ENCODE measurements around the gene RAD51B.

DNA sequence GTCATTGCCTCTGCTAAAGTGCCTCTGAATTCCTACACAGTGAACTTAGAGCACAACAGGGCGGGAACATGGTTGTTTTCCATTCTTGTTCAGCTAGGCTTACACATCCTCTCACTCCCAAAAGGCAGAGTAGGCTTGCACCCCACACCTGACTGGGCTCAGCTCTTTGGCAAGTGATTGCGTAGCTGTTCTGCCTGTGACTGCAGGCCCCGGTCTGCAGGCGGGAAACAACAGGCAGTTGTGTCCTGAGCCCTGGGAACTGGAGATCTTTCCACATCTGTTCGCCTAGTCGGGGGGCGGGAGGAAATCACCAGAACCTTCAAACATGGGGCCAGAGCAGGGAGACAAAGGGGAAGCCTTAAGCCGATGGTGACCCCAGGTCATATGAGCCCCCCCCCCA, 698.6 kb downstream of the RAD51B start:
- TF ChIP-seq, protein P1, sequence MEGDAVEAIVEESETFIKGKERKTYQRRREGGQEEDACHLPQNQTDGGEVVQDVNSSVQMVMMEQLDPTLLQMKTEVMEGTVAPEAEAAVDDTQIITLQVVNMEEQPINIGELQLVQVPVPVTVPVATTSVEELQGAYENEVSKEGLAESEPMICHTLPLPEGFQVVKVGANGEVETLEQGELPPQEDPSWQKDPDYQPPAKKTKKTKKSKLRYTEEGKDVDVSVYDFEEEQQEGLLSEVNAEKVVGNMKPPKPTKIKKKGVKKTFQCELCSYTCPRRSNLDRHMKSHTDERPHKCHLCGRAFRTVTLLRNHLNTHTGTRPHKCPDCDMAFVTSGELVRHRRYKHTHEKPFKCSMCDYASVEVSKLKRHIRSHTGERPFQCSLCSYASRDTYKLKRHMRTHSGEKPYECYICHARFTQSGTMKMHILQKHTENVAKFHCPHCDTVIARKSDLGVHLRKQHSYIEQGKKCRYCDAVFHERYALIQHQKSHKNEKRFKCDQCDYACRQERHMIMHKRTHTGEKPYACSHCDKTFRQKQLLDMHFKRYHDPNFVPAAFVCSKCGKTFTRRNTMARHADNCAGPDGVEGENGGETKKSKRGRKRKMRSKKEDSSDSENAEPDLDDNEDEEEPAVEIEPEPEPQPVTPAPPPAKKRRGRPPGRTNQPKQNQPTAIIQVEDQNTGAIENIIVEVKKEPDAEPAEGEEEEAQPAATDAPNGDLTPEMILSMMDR (IDR thresholded peaks at IDR 0.05), result no peak
- TF ChIP-seq POLR2A (IDR thresholded peaks at IDR 0.05) (no peak), POLR2AphosphoS5 (IDR thresholded peaks at IDR 0.05) (no peak)
